ENCODE data around the gene SPOCK1. TPM values are rescaled to one million over a fixed set of nuclear protein-coding genes. Genes with fewer than 3 reads are reported as not detected.

SPOCK1 gene
- total and polyA plus RNA-seq, 2 experiments from 2014 or later: 268 to 471 TPM

GRCh38 chr5:136927571-136927970 is 571.6 kb downstream of the SPOCK1 start:
- no peaks in the 10 kb centered on the region for H4K20me1 ChIP-seq (ENCODE audit: insufficient read depth)
- no peaks in the 10 kb centered on the region for H3K79me2 ChIP-seq (ENCODE audit: insufficient read depth)
- no peak overlapping the region for H3K27ac ChIP-seq
- no peaks in the 10 kb centered on the region for H3K9me3 ChIP-seq (ENCODE audit: low read depth)
- H3K9ac ChIP-seq: no peak overlapping the region
- H3K4me2 ChIP-seq (ENCODE audit: unreplicated experiment): no peak overlapping the region
- in situ Hi-C loops (cut with MboI): no loop called here
- DNase-seq: no peak
- no peak overlapping the region for H3K4me3 ChIP-seq
- no peaks in the 10 kb centered on the region for H3K4me1 ChIP-seq (ENCODE audit: insufficient read depth)
- H3K27me3 ChIP-seq (replicated peaks; ENCODE audit: insufficient read depth): peaks cover 20% of the 10 kb centered on the region; the same call in 1 of the 2 replicates
- no peaks in the 10 kb centered on the region for H3F3A ChIP-seq (ENCODE audit: insufficient read depth)
- H2AFZ ChIP-seq: no peak overlapping the region
- no peaks in the 10 kb centered on the region for H3K36me3 ChIP-seq (ENCODE audit: low read depth)
- TF ChIP-seq EZH2phosphoT487 (IDR thresholded peaks at IDR 0.05; ENCODE audit: insufficient read depth, low read depth) (no peak), EZH2 (IDR thresholded peaks at IDR 0.05; ENCODE audit: insufficient read depth, poor library complexity, severe bottlenecking) (no peak)
- H3K9me2 ChIP-seq (ENCODE audit: insufficient read depth): no peaks in the 10 kb centered on the region

GRCh38 chr5:136926073-136926472 is 573.1 kb downstream of the SPOCK1 start:
- H3K27me3 ChIP-seq (replicated peaks; ENCODE audit: insufficient read depth): peaks cover 15% of the 10 kb centered on the region; the same call in 1 of the 2 replicates
- no peaks in the 10 kb centered on the region for H3K4me1 ChIP-seq (ENCODE audit: insufficient read depth)
- no peaks in the 10 kb centered on the region for H3K9me3 ChIP-seq (ENCODE audit: low read depth)
- H3K9ac ChIP-seq: no peak overlapping the region
- H3K4me2 ChIP-seq (ENCODE audit: unreplicated experiment): no peak overlapping the region
- H4K20me1 ChIP-seq (ENCODE audit: insufficient read depth): no peaks in the 10 kb centered on the region
- H3F3A ChIP-seq (ENCODE audit: insufficient read depth): no peaks in the 10 kb centered on the region
- no peak overlapping the region for H3K27ac ChIP-seq
- H3K9me2 ChIP-seq (ENCODE audit: insufficient read depth): no peaks in the 10 kb centered on the region
- in situ Hi-C loops (cut with MboI): no loop called here
- no peaks in the 10 kb centered on the region for H3K36me3 ChIP-seq (ENCODE audit: low read depth)
- DNase-seq: no peak
- H3K4me3 ChIP-seq: no peak overlapping the region
- no peak overlapping the region for H2AFZ ChIP-seq
- WGBS, 2 experiments (ENCODE audit: low coverage in 1 of 2, low lambda C conversion rate in 2 of 2, missing lambda C conversion rate in 2 of 2): 34 to 44% methylated on average over 2 of the region's 2 CpGs
- TF ChIP-seq EZH2 (IDR thresholded peaks at IDR 0.05; ENCODE audit: insufficient read depth, poor library complexity, severe bottlenecking) (no peak), EZH2phosphoT487 (IDR thresholded peaks at IDR 0.05; ENCODE audit: insufficient read depth, low read depth) (no peak)
- no peaks in the 10 kb centered on the region for H3K79me2 ChIP-seq (ENCODE audit: insufficient read depth)

Small RNA genes within 50 kb of the gene (small RNA-seq; reads per million reads assigned to genes)
- gene RNA5SP193 (ENCODE audit: low read depth, low replicate concordance): not detected

Other genes with a start within 250 kb of the SPOCK1 start
- gene KLHL3, start 236.8 kb upstream of the SPOCK1 start, total RNA-seq (2014; rRNA removed; shearing (Covaris generic)): 0.51 and 1.3 TPM in 2 replicates
- 1.1 and 1.7 TPM in 2 replicates for gene KLHL3, start 236.8 kb upstream of the SPOCK1 start, polyA plus RNA-seq (2016; fragmentation: Nextera tagmentation; extraction: Ambion mirVana)